Epithelial cell of prostate (primary cell): ENCODE results near the gene MAST3.
A peak's percentile ranks its signal among the peaks of the same experiment; 100 is the strongest.

Experiments used
- DNase-seq: peaks from one replicate; pipeline ENCODE4 v3.0.0-alpha.2; 2011; ENCODE audit warnings: low read depth, low spot score
- H3K27ac ChIP-seq: fragments of 450-650 bp; 2 replicates; pipeline ENCODE4 v1.5.1; 2017; ENCODE audit warnings: mild to moderate bottlenecking

MAST3 gene

GRCh38 chr19:18097217-18097992 lies at the start of gene MAST3:
Gene MAST3, plus strand, starts transcription at chr19:18097778. Its CDS starts 15 bp downstream, at chr19:18097793.
- no peak for DNase-seq
- no peak within 1 kb of the TSS for H3K27ac ChIP-seq

- DNase-seq = no peak
- H3K27ac ChIP-seq = no peak overlapping the region
Measured at GRCh38 chr19:18049385-18049784, 48.2 kb upstream of the MAST3 start.

DNA sequence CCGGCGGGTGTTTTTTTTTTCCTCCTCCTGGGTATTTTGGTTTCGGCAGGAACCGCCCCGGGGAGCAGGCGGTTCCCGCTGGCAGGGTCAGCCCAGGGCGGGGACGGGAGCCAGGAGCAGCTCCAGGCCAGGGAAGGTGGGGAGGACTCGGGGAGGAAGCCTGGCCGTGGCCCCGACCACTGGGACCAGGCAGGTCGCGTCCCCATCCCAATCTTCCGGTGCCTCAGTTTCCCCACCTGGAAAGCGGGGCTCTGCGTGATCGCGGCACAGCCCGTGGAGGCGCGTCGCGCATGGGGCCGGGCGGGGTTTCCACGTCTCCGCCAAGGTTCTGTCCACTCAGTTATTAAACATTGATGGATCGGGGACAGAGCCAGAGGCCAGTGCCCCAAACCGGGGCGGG lies 45.7 kb upstream of the MAST3 start:
- no peak overlapping the region for H3K27ac ChIP-seq
- no peak for DNase-seq

DNA sequence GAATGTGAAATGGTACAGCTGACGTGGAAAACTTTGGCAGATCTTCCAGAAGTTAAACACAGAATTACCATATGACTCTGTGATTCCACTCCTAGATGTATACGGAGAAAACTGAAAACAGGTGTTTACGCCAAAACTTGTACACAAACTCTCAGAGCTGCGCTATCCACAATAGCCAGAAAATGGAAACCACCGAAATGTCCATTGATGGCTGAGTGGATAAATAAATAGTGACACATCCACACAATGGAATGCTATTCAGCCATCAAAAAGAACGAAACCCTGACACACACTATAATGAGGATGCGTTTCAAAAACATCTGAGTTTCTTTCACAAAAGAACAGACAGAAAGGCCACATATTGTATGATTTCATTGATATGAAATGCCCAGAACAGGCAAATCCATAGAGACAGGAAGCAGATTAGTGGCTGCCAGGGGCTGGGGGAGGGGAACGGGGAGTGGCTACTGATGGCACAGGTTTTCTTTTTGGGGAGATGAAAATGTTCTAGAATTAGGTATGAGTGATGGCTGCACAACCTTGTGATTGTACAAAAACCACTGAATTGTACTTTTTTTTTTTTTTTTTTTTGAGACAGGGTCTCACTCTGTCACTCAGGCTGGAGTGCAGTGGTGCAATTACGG lies 43.9 kb upstream of the MAST3 start:
- DNase-seq = no peak
- peak overlapping the region; percentile 7 for H3K27ac ChIP-seq

DNA sequence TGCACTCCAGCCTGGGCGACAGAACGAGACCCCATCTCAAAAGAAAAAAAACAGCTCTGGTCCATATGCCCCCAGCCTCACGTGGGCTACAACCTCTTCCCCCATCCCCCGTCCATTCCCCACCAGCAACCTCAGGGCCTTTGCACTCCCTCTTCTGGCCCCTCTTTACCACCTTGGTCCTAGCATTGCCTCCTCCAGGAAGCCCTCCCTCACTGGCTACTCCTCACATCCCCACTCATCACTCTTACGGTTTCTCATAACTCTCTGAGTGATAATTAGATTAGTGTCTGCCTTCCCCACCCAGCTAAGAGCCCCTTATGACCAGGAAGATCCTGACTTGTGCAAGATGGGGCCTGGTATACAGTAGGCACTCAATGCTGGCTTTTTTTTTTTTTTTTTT lies 41.6 kb upstream of the MAST3 start:
- H3K27ac ChIP-seq = no peak overlapping the region
- no peak for DNase-seq

DNA sequence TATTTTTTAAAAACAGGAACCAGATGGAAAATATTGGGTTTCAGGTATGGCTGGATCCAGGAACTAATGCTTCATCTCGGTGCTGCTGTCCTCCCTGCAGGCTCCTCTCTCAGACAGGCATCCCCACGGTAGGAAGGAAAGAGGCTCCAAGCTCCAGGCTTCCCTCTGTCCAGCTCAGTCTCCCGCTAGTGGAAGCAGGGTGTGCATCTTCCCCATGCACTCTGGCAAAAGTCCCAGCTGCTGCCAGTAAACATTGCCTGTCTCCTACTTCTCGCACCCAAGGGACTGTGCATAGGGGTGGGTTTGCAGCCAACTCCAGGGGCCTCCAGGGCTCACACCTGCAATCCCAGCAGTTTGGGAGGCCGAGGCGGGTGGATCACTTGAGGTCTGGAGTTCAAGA lies 40.0 kb upstream of the MAST3 start:
- DNase-seq = no peak
- no peak overlapping the region for H3K27ac ChIP-seq

- H3K27ac ChIP-seq = no peak overlapping the region
- DNase-seq = no peak
Measured at GRCh38 chr19:18058208-18059009, 39.2 kb upstream of the MAST3 start.

GRCh38 chr19:18059297-18059696 lies 38.3 kb upstream of the MAST3 start:
- DNase-seq = no peak
- no peak overlapping the region for H3K27ac ChIP-seq

DNA sequence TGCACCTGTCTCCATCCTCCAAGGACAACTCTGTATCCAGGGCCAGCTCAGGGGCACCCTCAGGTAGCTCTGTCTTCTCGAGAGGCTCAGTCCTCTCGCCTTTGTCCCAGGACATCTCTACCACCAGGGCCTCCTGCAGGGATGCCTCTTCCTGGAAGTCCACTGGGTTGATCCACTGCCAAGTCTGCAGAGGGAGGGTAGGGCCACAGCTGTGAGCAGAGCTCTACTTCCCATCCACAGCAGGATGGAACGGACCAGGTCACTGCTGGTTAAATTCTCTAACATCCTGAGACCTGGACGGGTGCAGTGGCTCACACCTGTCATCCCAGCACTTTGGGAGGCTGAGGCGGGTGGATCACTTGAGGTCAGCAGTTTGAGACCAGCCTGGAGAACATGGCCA lies 37.7 kb upstream of the MAST3 start:
- no peak for DNase-seq
- no peak overlapping the region for H3K27ac ChIP-seq

- no peak overlapping the region for H3K27ac ChIP-seq
- no peak for DNase-seq
Measured at GRCh38 chr19:18060472-18060871, 37.1 kb upstream of the MAST3 start.

GRCh38 chr19:18062028-18062427 lies 35.5 kb upstream of the MAST3 start:
- DNase-seq = no peak
- H3K27ac ChIP-seq = no peak overlapping the region

DNA sequence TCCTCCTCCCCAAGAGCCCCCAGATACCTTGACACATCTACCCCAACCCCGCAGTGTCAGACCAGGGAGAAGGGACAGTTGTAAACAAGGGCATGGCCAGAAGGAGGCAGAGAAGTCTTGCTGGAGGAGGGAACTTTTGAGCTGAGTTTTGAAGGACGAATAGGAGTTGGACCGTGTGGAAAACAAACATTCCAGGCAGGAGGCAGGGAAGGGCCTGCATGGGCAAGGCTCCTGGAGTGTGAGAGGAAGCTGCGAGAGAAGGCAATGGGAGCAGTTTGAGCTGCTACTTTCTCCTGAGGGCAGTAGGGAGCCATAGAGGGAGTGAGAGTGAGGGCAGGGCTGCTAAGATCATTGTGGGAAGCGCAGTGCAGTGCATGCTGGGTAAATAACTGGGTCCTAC lies 34.1 kb upstream of the MAST3 start:
- DNase-seq = no peak
- H3K27ac ChIP-seq = no peak overlapping the region

DNA sequence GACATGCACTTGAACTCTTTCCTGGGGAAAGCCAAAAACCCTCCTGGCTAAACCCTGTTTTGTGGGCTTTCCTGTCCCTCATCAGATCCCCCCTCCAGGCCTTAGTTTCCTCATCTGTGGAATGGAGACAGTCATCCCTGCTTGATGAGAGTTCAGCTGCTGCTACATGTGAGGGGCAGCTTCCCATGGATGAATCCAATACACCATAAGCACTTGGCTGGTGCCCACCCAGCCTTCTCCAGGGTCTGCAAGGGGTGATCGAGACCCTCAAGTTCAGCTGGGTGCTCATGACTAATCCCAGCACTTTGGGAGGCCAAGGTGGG lies 32.4 kb upstream of the MAST3 start:
- H3K27ac ChIP-seq = no peak overlapping the region
- no peak for DNase-seq

- no peak overlapping the region for H3K27ac ChIP-seq
- no peak for DNase-seq
Measured at GRCh38 chr19:18068395-18068794, 29.2 kb upstream of the MAST3 start.

DNA sequence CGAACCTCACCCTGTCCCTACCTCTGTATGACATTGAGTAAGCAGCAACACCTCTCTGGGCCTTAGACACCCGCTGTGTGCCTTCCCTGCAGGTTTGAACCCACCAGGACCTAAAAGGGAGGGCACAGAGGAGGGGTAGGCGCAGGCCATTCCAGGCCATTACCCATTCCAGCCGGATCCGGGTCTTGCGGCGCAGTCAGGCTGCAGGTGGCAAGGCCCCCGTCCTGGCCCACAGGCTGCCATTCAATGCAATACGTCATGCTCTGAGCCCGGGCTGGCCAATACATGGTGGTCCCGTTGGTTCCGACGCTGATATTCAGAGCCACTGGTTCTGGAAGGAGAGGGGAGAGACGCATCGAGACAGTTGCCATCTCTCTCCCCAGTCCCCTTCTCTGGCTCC lies 28.2 kb upstream of the MAST3 start:
- no peak overlapping the region for H3K27ac ChIP-seq

GRCh38 chr19:18070181-18070580 lies 27.4 kb upstream of the MAST3 start:
- no peak overlapping the region for H3K27ac ChIP-seq
- DNase-seq = no peak

More for the DNA sequence above, 28.2 kb upstream of the MAST3 start:
- no peak for DNase-seq

- no peak for DNase-seq
- no peak overlapping the region for H3K27ac ChIP-seq
Measured at GRCh38 chr19:18072335-18072734, 25.2 kb upstream of the MAST3 start.

- no peak overlapping the region for H3K27ac ChIP-seq
- DNase-seq = no peak
Measured at GRCh38 chr19:18073197-18073596, 24.4 kb upstream of the MAST3 start.

DNA sequence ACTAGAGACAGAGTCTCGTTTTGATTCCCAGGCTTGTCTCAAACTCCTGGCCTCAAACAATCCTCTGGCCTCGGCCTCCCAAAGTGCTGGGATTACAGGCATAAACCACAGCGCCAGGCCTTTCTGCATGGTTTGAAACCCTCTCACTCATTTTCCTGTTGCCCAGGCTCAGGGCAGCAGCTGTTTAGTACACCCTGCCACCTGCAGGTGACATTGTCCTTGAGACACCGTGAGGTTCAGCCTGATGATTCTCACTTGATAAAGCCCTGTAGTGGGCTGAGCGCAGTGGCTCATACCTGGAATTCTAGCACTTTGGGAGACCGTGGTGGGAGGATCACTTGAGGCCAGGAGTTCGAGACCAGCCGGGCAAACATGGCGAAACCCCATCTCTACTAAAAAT lies 23.4 kb upstream of the MAST3 start:
- DNase-seq = no peak
- no peak overlapping the region for H3K27ac ChIP-seq

GRCh38 chr19:18083929-18084684 lies 13.5 kb upstream of the MAST3 start:
- H3K27ac ChIP-seq = no peak overlapping the region
- DNase-seq = no peak
